HepG2 (cell line): ENCODE measurements around the gene YIPF3. TPM values are rescaled to one million over a fixed set of nuclear protein-coding genes. Genes with fewer than 3 reads are reported as not detected.

Experiments
- CEBPG ChIP-seq: IDR thresholded peaks from 2 replicates; pipeline ENCODE4 v1.6.1; 2016
- FOSL1 ChIP-seq: sonication (generic); formaldehyde crosslinking; IDR thresholded peaks from 2 replicates; pipeline ENCODE4 v1.9.0; 2021; ENCODE audit warnings: missing genetic modification reagents, borderline replicate concordance
- GLMP ChIP-seq: sonication (generic); formaldehyde crosslinking; IDR thresholded peaks from 2 replicates; pipeline ENCODE4 v1.9.0; 2021; ENCODE audit warnings: missing genetic modification reagents, mild to moderate bottlenecking, borderline replicate concordance
- HNRNPUL1 ChIP-seq: fragments of 200-400 bp; formaldehyde crosslinking; IDR thresholded peaks from 2 replicates; pipeline ENCODE4 v1.6.1; 2017; ENCODE audit warnings: low read depth, mild to moderate bottlenecking, low read length, moderate library complexity
- KDM1A ChIP-seq: IDR thresholded peaks from 2 replicates; pipeline ENCODE4 v1.6.1; 2016; ENCODE audit warnings: missing compliant biosample characterization
- LBX2 ChIP-seq: sonication (generic); formaldehyde crosslinking; IDR thresholded peaks from 2 replicates; pipeline ENCODE4 v1.5.0; 2020; ENCODE audit warnings: missing genetic modification reagents, mild to moderate bottlenecking, borderline replicate concordance
- MNT ChIP-seq: fragments of 450-650 bp; IDR thresholded peaks from 2 replicates; pipeline ENCODE4 v1.6.1; 2016
- NRL ChIP-seq: sonication (generic); formaldehyde crosslinking; IDR thresholded peaks from 2 replicates; pipeline ENCODE4 v1.5.0; 2020; ENCODE audit warnings: missing genetic modification reagents, mild to moderate bottlenecking, moderate library complexity, borderline replicate concordance
- PCBP2 ChIP-seq: fragments of 200-400 bp; formaldehyde crosslinking; optimal IDR thresholded peaks from 2 replicates; pipeline ENCODE3; 2018; ENCODE audit warnings: low read length, low read depth; ENCODE audit not compliant: poor library complexity, severe bottlenecking
- PHF5A ChIP-seq: IDR thresholded peaks from one replicate; pipeline ENCODE4 v1.6.1; 2018; ENCODE audit warnings: low read depth, missing genetic modification reagents; ENCODE audit not compliant: unreplicated experiment
- POGZ ChIP-seq: sonication (generic); formaldehyde crosslinking; IDR thresholded peaks from 2 replicates; pipeline ENCODE4 v1.4.0; 2020; ENCODE audit warnings: mild to moderate bottlenecking, missing genetic modification reagents
- RFX1 ChIP-seq: fragments of 450-650 bp; IDR thresholded peaks from 2 replicates; pipeline ENCODE4 v1.6.1; 2017
- RFX5 ChIP-seq: IDR thresholded peaks from 2 replicates; pipeline ENCODE4 v1.6.1; 2011; ENCODE audit warnings: low read depth, low read length, improper control_type of control experiment
- RXRA ChIP-seq: sonication (generic); formaldehyde crosslinking; IDR thresholded peaks from 2 replicates; pipeline ENCODE4 v1.5.1; 2020; ENCODE audit warnings: missing genetic modification reagents
- SIX4 ChIP-seq: sonication (generic); formaldehyde crosslinking; IDR thresholded peaks from 2 replicates; pipeline ENCODE4 v1.4.0; 2020; ENCODE audit warnings: missing genetic modification reagents
- TFDP2 ChIP-seq: sonication (generic); formaldehyde crosslinking; IDR thresholded peaks from 2 replicates; pipeline ENCODE4 v1.4.0; 2020; ENCODE audit warnings: missing genetic modification reagents
- THYN1 ChIP-seq: sonication (generic); formaldehyde crosslinking; IDR thresholded peaks from 2 replicates; pipeline ENCODE4 v1.8.1; 2023; ENCODE audit warnings: low read depth, mild to moderate bottlenecking, moderate library complexity, missing genetic modification reagents, borderline replicate concordance
- ZKSCAN1 ChIP-seq: fragments of 150-350 bp; IDR thresholded peaks from 2 replicates; pipeline ENCODE4 v1.6.1; 2014; ENCODE audit warnings: low read length
- ZMYM4 ChIP-seq: sonication (generic); formaldehyde crosslinking; IDR thresholded peaks from 2 replicates; pipeline ENCODE4 v1.8.1; 2023; ENCODE audit warnings: mild to moderate bottlenecking, missing genetic modification reagents
- ZNF260 ChIP-seq: sonication (generic); formaldehyde crosslinking; IDR thresholded peaks from 2 replicates; pipeline ENCODE4 v1.4.0; 2020; ENCODE audit warnings: missing genetic modification reagents, low read depth, mild to moderate bottlenecking, borderline replicate concordance
- ZNF564 ChIP-seq: sonication (generic); formaldehyde crosslinking; IDR thresholded peaks from 2 replicates; pipeline ENCODE4 v1.8.1; 2023; ENCODE audit warnings: mild to moderate bottlenecking, missing genetic modification reagents
- ZNF619 ChIP-seq: sonication (generic); formaldehyde crosslinking; IDR thresholded peaks from 2 replicates; pipeline ENCODE4 v1.4.0; 2020; ENCODE audit warnings: mild to moderate bottlenecking, missing genetic modification reagents
- ZNF660 ChIP-seq: sonication (generic); formaldehyde crosslinking; IDR thresholded peaks from 2 replicates; pipeline ENCODE4 v1.5.1; 2020; ENCODE audit warnings: mild to moderate bottlenecking, low read depth, missing genetic modification reagents, borderline replicate concordance
- ZNF7 ChIP-seq: IDR thresholded peaks from 2 replicates; pipeline ENCODE4 v1.6.1; 2016; ENCODE audit warnings: missing biosample characterization, missing genetic modification reagents
- ZSCAN22 ChIP-seq: sonication (generic); formaldehyde crosslinking; IDR thresholded peaks from 2 replicates; pipeline ENCODE4 v1.4.0; 2020; ENCODE audit warnings: mild to moderate bottlenecking, missing genetic modification reagents
- polyA plus RNA-seq, 8 experiments: library from polyadenylated mRNA; depleted of rRNA in 3 of 8; stranded (reverse) in 7 of 8; unstranded in 1 of 8; fragments of >200 nt; fragmentation: Illumina TruSeq in 4 of 8; extraction: Trizol in 4 of 8; gene quantifications; 2 replicates each; pipeline versions ENCODE4 v1.2.1 to v1.2.3, GENCODE V29; 2011 to 2016; ENCODE audit warnings: low read depth in 4 of 8, missing spikeins in 1 of 8, mixed read lengths in 1 of 8; ENCODE audit not compliant: insufficient read depth in 1 of 8
- total RNA-seq, 5 experiments: library from RNA; depleted of rRNA; stranded (reverse); fragments of >200 nt; fragmentation: Illumina TruSeq; extraction: Trizol; gene quantifications; 2 replicates each; pipeline ENCODE4 v1.2.3, GENCODE V29; 2016; ENCODE audit warnings: low read depth in 1 of 5
- TF ChIP-seq, protein P1 (sequence below): IDR thresholded peaks from 2 replicates; pipeline ENCODE4 v1.6.1; 2012; ENCODE audit warnings: inconsistent platforms
- TF ChIP-seq, protein P2 (sequence below): sonication (generic); formaldehyde crosslinking; IDR thresholded peaks from 2 replicates; pipeline ENCODE4 v1.5.0; 2020; ENCODE audit warnings: mild to moderate bottlenecking, low read depth, missing genetic modification reagents, borderline replicate concordance

Gene YIPF3
- total and polyA plus RNA-seq, 2 of the 13 experiments (the other 11 are each of a cell fraction or from before 2014, with no cell fraction given) = 107 to 206 TPM

GRCh38 chr6:43477235-43478007 is 39.3 kb downstream of the YIPF3 start, which contains the start of gene TJAP1 (continued):
- TF ChIP-seq, protein P1, sequence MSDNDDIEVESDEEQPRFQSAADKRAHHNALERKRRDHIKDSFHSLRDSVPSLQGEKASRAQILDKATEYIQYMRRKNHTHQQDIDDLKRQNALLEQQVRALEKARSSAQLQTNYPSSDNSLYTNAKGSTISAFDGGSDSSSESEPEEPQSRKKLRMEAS = peak; percentile 67
- no peak for TF ChIP-seq PCBP2
- TF ChIP-seq CEBPG (CRISPR knock-in tag) = no peak
- TF ChIP-seq POGZ = peak; percentile 78
- TF ChIP-seq ZNF260 (CRISPR knock-in tag) = 0 out of 2 replicates have a peak, but pooled peaks have one; percentile 29
- no peak for TF ChIP-seq GLMP
- TF ChIP-seq ZNF660 (CRISPR knock-in tag) = no peak
- TF ChIP-seq RFX5 = no peak
- TF ChIP-seq ZKSCAN1 = no peak
- TF ChIP-seq TFDP2 = peak; percentile 88
- no peak for TF ChIP-seq FOSL1 (CRISPR knock-in tag)
- no peak for TF ChIP-seq ZNF7 (CRISPR knock-in tag)
- TF ChIP-seq, protein P2, sequence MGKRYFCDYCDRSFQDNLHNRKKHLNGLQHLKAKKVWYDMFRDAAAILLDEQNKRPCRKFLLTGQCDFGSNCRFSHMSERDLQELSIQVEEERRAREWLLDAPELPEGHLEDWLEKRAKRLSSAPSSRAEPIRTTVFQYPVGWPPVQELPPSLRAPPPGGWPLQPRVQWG (CRISPR knock-in tag) = no peak
- no peak for TF ChIP-seq ZNF619 (CRISPR knock-in tag)
- TF ChIP-seq LBX2 = no peak
- peak; percentile 37; the same call in 1 of the 2 replicates for TF ChIP-seq ZNF564 (CRISPR knock-in tag)
- no peak for TF ChIP-seq SIX4
- no peak for TF ChIP-seq RFX1
- TF ChIP-seq THYN1 (CRISPR knock-in tag) = no peak
- TF ChIP-seq NRL (CRISPR knock-in tag) = peak; percentile 83; the same call in 1 of the 2 replicates
- no peak for TF ChIP-seq PHF5A (CRISPR knock-in tag)
- no peak for TF ChIP-seq MNT
- peak; percentile 45; the same call in 1 of the 2 replicates for TF ChIP-seq RXRA (CRISPR knock-in tag)
- TF ChIP-seq HNRNPUL1 = no peak
- peak; percentile 57; the same call in 1 of the 2 replicates for TF ChIP-seq ZMYM4
- peak; percentile 28; the same call in 1 of the 2 replicates for TF ChIP-seq ZSCAN22 (CRISPR knock-in tag)
- TF ChIP-seq KDM1A (CRISPR knock-in tag) = no peak
